ENCODE results near the gene ESPN.

Gene ESPN

DNA sequence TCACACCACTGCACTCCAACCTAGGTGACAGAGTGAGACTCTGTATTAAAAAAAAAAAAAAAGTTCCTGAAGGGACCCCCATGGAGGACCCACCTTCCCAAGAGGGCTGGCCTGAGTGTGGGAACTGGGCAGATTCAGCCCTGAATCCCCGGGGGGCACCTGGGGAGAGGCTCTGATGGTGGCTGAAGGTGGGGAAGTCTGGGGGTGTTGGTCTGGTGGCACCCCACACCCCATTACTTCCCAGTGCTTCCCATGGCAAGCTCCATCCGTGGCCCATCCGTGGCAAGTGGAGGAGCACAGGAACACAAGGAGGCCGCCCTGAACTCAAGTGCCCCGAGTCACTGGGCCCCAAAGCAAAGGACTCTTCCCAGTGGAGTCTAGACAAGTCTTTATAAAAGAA, 42.2 kb downstream of the ESPN start:
- no peak for DNase-seq

DNA sequence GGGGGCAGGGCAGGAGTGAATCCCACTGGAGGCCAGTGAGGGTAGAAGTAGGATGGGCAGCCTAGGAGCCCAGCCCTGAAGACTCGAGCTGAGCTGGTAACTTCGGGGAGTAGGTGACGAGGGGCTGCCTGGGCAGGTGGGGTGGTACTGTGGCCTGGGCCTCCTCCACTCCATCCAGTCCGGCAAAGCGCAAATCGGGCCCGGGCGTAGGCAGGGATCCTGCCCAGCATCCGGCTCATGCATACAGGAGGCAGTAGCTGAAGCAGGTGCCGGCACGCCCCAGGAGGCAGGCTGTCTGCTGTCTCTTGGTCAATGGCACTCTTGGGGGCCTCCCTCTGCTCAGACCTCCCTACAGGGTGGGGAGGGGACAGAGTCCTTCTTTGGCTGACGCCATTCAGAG, 42.6 kb downstream of the ESPN start:
- no peak for DNase-seq

DNA sequence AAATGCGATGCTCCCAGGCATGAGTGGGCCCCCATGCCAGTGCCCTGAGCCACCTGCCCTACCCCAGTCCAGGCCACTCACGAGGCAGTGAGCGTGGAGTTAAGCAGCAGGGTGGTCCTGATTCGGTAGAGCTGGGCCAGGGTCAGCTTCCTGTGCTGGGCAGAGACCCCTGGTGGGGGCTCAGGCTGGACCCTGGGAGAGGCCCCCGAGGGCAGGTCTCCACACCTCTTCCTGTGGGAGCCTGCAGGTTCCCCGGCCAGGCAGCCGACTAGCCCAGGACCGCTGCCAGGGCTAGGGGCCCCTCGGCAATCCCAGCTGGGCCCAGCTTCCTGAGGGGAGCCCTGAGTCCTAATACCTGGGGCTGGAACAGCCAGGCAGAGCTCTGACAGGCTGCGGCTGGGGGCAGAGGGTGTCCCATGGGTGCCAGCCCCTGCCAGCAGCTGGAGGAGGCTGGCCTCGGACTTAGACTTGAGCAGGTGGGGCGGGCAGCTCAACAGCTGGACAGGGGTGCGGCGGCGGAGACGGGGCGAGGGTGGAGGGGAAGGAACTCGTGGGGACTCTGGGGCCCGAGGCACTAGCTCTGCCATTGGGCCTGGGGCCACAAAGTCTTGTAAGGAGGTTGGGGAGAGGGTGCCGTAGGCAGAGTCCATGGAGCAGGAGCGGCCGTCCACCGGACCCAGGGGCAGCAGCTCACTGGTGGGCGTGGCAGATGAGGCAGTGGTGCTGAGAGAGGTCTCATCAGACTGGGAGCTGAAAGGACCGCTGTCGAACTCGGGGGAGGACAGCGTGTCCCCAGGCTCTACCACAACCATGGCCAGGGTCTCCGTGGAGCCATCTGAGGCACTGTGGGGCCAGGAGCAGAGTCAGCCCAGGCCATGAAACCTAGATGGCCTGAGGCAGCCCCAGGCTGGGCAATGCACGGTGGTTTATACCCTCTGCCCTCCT, 43.4 kb downstream of the ESPN start:
- DNase-seq: no peak

DNA sequence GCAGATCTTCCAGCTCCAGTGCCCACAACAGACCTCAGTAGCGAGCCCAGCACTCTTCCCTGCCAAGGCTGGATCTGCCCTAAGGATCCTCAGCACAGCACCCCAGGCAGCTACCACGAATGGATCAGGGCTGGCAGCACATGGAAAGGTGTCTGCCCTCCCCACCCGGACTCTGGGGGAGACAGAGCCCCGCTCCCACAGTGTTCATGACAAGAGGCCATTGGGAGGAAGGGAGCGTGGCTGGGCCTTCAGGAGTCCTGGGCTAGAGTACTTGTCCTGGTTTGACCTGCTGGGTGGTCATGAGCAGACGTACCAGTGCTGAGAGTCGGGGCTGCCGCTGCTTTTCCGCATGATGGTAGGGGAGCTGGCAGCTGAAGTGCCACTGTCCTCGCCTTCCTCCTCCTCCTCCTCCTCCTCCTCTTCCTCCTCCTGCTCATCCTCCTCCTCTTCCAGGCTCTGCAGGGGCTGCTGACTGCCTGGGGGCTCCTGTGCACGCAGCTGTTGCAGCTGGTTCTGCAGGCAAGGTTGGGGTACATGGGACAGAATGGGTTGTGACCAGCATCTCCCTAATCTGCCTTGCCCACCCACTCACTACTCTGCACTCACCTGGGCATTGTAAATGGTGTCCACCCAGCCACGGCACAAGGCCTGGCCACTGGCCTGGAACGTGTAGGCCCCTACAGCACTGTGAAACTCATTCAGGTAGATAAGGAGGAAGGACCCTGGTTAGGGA, 44.3 kb downstream of the ESPN start:
- no peak for DNase-seq

DNA sequence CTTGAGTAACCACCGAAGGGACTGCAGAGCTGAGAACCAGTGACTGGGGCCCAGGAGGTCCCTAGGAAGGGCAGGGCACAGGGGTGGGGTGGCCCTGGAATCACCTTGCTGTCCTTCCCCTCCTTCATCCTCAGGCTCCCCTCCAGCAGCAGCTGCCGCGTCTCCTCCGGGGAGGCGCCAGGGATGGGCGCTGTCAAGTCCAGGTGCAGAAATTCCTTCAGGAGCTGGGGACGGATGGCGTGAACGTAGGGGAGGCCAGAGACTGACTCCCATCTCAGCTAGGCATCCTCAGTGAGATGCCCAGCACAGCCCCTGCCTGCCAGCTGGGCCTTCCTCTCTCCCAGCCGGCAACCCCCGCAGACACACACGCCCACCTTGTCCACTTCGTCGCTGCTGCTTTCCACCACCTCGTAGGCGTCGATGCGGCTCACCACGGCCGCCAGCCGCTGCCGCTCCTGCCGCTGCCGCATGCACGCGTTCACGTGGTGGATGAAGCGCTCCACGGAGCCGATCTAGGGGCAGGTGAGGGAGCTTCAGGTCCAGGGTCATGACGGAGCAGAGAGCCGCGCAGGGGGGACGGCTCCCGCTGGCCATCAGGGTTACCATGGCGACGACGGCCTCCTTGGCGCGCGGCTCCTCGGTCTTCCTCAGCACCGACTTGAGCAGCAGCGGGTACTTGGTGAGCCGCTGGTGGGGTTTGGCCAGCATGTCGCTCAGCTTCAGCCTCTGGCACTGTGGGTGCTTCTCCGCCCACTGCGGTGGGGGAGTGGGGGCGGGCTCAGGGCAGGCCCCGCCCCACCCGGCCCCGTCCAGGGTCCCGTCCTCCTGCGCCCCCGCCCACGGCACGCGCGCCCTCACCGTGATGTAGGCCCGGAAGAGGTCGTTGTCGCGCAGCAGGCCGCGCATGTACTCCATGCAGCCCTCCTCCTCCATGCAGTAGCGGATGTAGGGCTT, 45.8 kb downstream of the ESPN start:
- DNase-seq: no peak

DNA sequence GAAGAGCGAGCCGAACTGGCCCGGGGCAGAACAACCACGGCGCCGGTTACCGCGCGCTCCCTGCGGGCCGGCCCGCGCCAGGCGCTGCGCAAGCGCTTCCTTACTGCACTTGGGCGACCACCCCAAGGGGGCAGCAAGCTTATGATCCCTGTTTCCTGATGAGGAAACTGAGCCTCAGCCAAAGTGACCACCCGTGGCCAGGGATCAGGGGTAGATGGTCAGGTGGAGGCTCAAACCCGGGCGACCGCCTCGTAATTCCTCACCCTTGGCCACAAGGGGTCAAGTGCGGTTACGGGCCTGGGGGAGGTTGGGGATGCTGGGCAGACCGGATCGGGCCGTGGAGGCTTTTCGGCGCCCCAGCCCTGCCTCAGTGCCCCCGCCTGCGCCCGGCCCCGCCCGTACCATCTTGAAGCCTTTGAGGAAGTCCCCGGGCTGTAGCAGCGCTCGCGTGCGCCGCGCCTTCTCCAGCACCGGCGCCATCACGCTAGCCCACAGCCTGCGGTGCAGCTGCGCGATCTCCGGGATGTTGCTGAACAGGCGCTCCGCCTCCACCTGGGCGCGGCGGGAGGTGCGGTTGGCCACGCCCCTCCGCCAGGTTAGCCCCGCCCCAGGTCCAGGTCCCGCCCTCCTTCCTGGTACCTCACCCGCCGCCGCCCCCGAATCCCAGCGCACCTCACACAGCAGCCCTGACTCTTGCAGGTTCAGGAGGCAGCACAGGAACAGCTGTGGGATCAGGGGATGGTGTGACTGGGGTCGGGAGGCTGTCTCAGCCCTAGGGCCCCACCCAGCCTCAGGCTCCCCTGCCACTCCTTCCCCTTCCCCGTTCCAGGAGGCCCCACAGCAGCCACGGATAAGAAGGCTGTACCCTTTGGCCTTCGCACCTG, 46.8 kb downstream of the ESPN start:
- DNase-seq: no peak

DNA sequence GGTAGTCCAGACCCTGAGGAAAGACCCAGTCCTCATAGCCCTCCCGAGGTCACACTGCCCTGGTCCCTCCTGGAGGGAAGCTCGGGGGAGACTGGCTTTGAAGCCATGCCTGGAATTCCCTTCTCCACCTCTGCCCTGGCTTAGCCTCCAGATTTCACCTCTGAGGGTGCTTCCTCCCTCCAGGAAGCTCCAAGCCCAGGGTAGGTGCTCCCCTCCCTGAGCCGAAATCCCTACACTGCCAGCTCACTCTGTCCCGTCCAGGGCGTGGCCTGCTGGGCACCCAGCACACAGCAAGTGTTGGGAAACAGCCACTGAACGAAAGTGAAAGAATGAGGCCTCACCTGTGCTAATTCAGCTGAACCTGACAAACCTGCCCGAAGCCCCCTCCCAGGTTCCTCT, 47.4 kb downstream of the ESPN start:
- DNase-seq: no peak

DNA sequence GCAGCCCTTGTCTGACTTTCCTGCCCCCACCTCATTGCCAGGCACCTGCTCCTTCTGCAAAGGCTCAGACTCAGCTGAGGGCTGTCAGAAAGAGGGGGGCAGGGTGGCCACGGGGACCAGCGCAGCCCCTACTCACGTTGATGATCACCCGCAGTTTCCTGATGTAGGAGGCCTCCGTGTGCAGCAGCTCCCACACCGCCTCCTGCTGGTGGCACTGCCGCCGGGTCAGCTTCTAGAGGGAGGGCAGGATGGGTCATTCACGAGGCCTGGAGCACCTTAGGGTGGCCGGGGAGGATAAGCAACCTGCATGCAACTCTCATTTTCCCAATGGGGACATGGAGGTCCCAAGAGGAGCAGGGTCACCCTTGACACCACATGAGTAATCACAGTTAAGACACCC, 47.8 kb downstream of the ESPN start:
- no peak for DNase-seq

DNA sequence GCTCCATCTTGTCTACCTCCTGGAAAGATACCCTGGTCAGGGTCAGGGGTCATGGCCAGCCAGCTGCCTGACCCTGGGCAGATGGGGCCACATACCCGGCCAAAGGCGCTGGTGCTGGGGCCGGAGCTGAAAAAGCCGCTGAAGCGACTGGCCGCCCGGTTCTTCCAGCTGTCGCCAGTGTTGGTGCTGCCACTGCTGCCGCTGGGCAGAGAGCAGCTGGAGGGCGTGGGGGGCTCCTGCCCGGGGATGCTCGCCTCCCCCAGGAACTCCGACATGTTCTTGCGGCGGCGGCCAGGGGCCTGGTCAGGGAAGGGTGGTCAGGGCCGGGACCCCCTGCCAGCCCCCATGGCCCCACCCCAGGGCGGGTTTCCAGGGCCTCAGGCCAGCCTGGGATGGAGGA, 48.6 kb downstream of the ESPN start:
- DNase-seq: no peak

DNA sequence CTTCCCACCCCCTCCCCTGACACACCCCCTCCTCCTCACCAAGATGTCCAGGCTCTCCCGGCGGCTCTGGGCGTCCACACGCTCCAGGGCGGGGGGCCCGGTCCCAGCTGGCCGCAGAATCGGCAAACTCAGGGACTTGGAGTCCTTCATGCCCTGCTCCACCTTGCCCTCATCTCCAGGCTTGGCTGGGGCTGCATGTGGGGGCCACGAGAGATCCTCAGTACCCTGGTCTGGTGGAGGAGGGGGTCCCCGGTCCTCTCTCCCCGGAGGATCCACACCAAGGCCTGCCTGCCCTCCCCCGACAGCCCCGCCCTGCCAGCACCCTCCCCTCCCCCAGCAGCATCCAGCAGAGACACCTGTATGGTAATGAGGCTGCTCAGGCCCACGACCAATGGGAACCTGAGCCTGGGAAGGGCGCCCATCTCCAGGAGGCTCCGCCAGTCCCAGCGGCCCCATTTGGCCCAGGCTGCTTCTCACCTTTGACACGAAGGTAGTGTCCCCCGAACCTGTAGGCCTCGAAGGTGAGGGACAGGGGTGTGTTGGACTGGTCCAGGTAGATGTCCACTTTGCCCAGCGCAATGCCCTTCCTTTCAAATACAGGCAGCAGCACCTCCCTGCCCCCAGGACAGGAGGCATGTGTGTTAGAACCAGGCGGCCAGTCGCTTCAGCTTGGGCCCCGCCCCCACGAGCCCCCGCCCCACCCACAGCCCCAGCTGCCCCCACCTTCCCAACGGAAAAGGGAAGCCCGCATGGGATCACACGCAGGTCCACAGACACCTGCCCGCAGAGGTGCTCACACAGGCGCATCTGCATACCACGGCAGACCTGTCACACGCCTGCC, 49.6 kb downstream of the ESPN start:
- no peak for DNase-seq

DNA sequence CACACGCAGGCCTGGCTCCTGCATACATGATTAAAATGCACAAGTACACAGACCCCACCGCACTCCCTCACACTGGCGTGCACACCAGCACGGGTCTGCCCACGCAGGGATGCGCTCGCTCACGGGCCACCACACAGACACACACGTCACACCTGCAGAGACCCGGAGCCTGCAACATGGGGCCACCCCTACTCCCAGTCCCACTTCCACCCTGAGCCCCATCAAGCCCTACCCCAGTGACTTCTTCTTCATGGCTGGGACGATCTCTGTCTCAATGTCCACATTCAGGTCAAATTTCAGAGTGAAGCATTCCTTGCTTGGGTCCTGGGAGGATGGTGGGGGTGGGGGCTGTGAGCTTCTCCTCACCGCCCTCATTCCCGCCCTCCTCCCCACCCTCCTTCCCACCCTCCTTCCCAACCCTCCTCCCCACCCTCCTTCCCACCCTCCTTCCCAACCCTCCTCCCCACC, 50.3 kb downstream of the ESPN start:
- no peak for DNase-seq

DNA sequence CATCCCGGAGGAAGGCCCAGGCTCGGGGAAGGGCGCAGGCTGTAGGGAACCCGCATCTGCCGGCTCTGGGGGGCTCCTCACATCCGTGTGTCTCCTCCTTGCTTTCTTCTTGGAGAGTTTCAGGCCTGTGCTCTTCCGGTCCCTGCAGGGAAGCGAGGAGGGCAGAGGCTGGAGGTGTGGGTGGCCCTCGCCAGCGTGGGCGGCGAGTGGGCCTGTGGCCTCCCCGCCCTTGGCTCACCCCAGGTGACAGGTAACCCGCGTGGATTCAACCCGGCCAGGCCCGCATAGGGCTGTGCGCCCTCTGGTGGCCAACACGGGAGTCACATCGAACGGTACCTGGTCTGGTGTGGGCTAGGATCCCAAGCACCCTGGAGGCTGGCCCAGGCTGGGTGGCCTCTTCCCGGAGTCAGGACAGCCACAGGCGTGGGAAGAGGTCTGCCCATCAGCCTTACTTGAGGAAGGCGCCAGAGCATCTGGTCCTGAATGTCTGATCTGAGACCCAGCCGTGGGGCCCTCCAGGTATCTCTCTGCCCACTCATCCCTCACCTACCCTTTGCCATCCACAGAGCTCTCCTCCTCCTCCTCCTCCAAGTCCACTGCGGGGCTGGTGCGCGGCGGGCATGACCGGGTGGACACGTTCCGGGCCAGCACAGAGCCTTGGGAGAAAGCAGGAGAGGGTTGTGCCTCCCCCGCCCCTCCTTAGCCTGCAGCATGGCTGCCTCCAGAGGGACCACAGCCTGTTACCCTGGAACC, 51.0 kb downstream of the ESPN start:
- DNase-seq: peak; percentile 79

DNA sequence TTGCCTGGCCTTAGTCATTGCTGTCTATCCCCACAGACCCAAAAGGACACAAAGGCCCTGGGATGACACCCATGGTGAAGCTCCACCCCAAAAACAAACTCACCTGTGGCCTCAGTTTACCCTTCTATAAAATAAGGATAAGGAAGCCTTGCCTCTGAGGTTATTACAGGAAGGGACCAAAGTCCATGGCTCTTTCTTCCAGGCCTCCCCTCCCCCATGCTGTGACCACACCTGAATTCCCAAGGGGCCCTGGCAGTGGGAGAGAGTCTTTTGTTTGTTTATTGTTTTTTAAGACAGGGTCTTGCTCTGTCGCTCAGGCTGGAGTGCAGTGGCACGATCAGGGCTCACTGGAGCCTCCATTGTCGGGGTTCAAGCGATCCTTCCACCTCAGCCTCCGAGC, 51.9 kb downstream of the ESPN start:
- DNase-seq: no peak

DNA sequence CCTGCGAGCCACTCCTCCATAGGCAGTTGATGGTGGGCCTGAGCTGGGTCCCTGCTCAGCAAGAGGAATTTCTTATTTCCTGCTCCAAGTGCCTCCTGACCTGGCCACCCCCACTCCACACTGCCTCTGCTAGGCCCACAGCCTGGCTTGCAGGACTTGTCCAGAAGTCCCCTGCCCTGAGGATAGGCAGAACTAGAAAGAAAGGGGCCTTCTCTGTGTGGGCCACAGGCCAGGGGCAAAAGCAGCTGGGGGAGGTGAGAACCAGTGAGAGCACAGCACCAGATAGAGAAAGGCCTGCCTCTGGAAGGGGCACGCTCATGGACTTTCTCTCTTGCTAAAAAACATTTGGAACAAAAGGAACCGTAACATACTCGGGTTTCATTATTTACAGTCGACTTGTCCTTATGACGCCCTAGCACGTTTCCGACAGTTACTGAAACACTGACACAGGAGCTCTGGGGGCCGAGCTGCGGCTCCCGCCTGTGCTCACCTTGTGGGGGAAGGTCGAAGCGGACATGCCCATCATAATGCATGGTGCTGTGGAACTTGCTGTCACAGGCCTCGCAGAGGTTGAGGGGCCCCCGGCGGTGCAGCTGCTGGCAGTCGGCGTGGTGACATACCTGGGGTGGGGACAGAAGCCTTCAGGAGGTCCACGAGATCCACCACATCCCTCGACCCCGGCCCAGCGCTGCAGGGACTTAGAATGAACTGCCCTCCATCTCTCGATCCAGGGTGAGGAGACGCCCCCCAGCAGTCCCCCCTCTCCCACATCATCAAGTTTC, 52.7 kb downstream of the ESPN start:
- DNase-seq: no peak

DNA sequence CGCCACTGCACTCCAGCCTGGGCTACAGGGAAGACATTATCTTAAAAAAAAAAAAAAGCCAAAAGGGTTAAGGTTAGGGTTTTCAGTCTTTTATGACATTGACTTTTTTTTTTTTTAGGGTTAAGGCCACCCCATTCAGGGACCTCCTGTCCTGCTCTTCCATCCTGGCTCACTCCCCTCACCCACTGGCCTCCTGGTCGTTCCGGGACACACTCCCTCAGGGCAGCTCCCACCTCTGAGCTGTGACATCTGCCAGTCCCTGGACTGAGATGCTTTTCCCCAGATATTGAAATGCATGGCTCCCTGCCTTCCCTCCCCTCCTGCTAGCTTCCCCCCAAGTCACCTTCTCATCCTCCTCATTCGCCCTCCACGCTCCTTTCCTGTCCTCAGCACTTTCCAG, 57.2 kb downstream of the ESPN start:
- DNase-seq: no peak

DNA sequence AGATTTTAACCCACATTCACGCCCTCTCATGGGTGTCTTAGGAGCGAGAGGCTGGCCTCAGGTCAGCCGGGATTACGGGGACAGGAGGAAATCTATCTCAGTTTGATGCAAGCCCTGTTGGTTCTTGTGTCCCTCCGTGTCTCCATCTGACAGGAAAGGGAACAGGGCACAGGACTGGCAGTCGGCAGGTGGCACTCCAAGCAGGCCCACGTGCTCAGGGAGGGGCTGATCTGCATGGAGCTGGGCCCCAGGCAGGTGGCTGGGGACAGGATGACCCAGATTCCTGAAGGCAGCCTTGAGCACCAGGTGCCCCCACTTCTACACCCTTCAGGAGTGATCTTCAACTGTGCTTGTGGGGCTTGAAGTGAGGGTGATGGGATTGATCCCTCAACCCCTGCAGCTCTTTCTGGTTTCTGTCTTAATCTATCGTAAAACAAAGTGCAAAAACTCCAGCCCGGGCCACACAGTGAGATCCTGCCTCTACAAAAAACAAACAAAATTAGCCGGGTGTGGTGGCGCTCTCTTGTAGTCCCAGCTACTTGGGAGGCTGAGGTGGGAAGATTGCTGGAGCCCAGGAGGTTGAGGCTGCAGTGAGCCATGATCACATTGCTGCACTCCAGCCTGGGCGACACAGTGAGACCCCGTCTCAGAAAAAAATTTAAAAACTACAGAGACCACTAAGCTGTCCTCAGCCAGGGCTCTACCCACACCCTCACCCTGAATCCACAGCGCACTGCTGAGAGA, 58.6 kb downstream of the ESPN start:
- DNase-seq: no peak

DNA sequence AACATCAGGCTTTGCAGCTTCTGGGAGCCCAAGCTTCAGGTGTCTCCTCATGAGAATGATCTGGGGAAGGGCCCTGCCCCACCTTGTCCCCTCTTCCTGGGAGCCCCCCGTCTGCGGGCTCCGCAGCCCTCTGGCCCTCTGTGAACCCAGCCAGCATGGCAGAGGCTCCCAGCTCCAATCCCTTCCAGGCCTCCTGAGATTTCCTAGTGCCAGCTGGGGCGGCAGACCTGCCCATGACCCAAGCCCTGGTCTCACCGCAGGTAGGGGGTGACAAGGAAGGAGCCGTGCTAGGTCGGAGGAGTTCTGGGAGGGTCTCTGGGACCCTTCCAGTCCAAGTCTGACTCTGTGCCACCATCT, 59.2 kb downstream of the ESPN start:
- no peak for DNase-seq

DNA sequence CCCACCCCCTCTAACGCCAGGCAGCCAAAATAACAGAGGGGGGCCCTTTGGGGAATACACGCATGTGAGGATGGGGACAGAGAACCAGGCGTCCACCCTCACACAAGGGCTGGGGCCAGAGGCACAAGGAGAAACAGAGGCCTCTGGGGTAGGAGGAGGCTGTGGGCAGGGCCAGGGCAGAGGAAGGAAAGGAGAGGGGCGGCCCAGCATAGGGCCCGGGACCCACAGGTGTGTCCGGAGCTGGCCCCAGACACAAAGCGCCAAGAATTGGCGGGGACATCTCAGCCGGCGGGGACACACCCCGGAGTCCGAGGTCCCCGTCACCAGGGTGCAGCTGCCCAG, 60.2 kb downstream of the ESPN start:
- no peak for DNase-seq
